NCI-H2081 treated with DMSO at 0.1 percent for 48 hours (cell line): ENCODE data around the gene CTDP1.
"Not testable (repeated sequence)": the region's sequence is repeated elsewhere in the genome, so short reads cannot be mapped to it uniquely, and the experiment has no call there.

Source experiments
- DNase-seq: peaks from one replicate; lab custom pipeline; 2025; lab: John Stamatoyannopoulos, UW

Gene CTDP1

DNA sequence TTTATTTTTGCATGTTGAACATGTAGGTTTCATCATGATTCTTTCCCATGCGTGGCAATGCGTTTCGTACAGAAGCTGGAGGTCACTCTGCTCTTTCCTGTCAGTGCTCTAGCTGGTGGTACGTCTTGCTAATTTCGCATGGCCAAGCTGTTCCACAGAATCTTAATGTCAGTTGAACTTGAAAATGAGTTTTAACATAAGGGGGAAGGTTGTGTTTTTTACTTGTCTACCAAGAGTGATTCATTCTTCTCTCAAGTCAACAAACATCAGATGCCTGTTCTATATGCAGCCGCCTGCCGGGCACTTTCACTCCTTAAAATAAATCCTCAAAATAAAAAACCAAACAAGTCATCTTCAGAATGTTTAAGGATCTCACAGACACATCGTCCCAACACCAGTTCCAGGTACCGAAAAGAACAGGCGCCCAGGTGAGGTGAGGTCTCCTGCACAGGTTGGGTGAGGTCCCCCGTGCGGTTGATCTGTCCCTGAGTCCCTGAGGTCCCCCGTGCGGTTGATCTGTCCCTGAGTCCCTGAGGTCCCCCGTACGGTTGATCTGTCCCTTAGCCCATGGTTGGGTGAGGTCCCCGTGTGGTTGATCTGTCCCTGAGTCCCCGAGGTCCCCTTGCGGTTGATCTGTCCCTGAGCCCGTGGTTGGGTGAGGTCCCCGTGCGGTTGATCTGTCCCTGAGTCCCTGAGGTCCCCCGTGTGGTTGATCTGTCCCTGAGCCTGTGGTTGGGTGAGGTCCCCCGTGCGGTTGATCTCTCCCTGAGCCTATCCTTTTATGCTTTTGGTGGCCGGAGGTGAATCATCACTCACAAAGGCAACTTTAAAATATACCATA is 61.1 kb downstream of the CTDP1 start:
- no peak for DNase-seq

DNA sequence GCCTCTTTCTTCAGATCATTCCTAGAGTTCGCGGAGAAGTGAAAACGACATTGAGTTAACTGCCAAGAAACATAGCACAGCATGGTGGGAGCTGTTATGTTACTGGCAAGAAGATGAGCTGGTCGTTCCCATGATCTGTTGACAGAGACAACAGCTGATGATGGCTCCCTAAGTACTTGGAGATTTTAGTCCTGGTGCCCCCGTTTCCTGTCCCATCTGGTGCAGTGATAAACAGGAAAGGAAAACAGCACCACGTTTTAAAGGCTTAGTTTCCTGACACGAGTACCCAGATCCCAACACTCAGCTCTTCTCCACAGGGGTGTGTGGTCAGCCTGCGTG is 61.7 kb downstream of the CTDP1 start:
- no peak for DNase-seq

DNA sequence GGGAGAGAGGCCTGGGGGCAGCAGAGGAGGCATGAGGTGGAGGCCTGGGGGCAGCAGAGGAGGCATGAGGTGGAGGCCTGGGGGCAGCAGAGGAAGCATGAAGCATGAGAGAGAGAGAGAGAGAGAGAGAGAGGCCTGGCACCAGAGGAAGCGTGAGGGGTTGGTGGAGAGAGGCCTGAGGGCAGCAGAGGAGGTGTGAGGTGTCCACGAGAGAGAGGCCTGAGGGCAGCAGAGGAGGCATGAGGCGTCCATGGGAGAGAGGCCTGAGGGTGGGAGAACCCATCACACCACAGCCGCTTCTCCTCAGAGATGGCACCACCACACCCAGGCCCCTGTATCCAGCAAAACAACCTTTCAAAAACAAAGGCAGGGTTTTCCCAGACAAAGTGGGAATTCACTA is 62.5 kb downstream of the CTDP1 start:
- no peak for DNase-seq

DNA sequence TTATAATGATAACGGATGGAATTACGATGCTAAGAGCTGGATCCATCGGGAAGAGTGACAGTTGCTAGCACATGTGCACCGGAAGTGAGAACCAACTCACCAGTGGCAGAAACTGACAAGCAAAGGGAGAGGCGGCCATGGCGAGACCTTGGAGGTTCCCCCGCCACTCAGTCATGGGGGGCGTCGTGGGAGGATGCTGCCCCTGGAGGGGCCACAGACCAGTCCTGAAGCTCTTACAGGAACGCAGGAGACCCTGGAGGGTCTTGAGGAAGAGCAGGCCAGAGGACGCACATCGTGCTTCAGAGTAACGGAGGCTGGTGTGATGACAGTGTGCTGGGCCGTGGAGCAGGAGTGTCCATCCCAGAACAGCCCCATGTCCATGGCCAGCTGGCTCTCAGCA is 65.0 kb downstream of the CTDP1 start:
- no peak for DNase-seq

DNA sequence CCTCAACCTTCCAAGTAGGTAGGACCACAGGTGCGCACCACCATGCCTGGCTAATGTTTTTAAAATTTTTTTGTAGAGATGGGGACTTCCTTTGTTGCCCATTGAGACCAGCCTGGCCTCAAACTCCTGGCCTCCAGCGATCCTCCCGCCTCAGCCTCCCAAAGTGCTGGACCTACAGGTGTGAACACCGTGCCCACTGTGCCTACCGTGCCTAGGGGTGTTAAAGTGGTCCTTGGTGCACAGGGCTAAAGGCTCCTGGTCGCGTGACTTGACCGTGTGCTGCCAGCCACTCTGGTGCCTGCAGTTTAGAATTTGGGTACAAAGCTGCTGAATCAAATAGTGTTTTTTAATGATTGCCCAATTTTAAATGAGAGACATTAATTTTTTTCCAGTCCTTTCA is 67.1 kb downstream of the CTDP1 start:
- no peak for DNase-seq

DNA sequence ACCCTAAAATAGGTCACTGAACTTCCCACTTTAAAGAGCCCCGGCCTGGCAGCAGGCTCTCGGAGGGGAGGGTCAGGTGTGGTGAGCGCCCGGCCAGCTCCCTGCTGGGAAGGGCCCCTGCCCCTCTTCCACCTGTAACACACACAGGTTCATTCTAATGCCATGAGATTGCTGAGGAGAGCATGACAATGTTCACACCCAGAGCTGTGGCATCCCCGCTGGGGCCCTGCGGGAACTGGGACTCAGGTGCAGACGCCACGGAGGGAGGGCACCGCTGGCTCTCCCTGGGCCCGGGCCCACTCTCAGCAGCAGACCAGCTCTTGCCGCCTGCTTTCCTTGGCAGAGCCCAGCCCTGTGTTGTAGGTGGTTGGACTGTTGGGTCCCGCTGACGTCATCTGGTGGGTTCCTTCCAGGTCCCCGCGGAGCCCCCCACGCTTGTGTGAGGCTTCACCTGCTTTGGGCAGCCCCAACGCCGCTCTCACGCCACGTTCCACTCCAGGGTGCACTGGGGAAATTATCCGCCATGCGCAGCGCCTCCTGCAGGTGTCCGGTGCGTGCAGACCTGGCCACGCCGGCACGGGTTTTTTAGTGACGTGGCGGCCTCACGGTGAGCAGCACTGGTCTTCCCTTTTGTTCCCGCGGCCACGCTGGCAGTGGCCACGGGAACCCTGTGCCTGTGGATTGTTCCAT is 67.7 kb downstream of the CTDP1 start:
- DNase-seq = no peak

DNA sequence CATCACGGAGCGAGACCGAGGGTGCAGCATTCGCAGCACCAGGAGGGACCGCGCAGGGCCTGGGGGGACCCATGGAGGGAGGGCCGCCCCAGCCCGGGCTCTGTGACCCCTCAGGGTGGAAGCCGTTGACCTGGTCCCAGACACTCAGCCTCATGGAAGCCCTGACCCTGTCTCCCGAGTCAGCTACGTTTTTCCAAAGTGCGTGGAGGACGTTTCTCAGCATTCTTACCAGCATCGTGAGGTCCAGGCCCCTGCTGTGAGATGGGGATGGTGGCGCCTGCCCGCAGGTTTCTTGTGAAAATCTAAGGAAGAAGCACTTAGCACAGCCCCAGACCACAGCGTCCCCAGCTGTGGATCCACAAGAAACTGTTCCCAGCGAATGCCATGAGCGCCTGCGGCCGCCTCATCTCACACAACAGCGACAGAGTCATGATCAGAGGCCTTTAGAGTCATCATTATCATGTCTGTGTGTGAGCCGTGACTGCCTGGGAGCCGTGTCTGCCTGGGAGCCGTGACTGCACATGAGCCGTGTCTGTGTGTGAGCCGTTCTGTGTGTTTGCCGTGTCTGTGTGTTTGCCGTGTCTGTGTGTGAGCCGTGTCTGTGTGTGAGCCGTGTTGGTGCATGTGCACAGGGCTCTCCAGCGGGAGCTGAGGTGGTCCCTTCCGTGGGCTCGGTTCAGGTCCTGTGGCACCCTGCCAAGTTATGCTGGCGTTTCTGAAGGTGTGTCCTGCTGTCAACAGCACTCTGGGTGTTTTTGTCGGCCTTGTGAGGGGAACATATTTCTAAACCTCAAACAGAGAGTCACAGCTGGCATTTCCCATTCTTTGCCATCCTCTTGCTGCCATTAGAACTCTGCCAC is 68.9 kb downstream of the CTDP1 start:
- no peak for DNase-seq

DNA sequence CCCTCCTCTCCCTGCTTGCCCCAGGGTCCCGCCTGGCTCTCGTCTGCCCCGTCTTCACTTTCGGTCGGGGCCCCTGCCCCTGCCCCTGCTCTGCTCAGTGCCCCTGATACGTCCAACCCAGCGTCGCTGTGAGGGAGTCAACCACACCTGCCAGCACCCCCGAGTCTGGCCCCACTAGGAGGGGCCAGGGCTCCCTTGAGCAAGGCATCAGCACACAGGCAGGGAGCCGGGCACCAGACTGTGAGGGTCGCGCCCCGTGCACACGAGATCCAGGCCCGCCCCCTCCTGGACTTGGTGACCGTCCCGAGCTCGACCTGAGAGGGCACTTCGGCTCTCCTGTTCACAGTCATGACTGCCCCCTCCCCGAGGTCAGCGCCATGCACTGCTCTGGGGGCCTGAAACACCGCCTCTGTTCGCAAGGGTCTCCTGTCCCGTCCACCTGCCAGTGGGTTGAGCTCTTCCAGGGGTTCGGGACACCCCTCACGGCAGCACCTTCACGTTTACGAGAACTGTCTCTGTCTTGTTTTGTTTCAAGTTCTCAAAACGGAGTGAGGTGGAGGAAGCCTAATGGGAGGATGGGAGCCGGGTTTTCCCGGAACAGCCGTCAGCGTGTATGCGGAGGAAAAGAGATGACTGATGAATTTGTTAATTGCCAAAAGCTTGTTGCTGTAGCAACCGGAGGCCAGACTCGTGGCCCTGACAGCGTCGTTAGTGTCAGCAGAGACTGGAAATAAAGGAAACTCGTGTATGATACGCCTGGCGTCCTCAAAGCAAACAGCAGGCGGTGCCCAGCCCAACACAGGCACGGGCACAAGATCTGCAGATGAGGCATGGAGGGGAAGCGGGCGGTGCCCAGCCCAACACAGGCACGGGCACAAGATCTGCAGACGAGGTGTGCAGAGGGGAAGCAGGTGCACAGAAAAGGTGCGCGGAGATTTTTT is 69.9 kb downstream of the CTDP1 start:
- no peak for DNase-seq

DNA sequence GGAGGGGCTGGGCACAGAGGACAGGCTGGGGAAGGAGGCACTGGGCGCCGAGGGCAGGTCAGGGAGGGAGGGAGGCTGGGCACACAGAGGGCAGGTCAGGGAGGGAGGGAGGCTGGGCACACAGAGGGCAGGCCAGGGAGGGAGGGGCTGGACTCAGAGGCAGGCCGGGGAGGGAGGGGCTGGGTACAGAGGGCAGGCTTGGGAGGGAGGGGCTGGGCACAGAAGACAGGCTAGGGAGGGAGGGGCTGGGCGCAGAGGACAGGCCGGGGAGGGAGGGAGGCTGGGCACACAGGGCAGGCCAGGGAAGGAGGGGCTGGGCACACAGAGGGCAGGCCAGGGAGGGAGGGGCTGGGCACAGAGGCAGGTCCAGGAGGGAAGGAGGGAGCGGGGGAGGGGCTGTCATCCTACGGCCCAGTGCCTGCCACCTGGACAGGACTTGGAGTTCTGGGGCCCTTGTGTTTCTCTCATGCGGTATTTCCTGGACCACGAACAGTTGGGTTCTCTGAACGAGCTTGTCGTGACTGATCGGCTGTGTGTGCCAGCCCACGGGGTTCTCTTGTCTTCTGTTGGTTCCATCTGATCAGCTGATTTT is 71.5 kb downstream of the CTDP1 start:
- DNase-seq = no peak

DNA sequence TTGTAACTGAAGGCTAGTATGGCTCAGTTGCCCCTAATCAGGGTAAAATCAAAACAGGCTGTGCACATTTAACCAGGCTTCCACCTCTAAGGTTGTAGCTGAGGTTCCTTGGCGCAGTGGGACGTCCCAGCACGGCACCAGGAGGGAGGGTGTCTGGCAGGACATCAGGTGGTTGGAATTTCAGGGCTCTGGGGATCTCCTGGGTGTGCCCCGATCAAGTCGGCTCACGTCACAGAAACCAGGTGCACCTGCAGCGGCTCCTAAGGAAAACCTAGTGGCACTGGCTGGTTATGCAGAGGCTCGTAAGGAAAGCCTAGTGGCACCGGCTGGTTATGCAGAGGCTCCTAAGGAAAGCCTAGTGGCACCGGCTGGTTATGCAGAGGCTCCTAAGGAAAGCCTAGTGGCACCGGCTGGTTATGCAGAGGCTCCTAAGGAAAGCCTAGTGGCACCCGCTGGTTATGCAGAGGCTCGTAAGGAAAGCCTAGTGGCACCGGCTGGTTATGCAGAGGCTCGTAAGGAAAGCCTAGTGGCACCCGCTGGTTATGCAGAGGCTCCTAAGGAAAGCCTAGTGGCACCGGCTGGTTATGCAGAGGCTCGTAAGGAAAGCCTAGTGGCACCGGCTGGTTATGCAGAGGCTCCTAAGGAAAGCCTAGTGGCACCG is 72.4 kb downstream of the CTDP1 start:
- DNase-seq = not testable (repeated sequence)

DNA sequence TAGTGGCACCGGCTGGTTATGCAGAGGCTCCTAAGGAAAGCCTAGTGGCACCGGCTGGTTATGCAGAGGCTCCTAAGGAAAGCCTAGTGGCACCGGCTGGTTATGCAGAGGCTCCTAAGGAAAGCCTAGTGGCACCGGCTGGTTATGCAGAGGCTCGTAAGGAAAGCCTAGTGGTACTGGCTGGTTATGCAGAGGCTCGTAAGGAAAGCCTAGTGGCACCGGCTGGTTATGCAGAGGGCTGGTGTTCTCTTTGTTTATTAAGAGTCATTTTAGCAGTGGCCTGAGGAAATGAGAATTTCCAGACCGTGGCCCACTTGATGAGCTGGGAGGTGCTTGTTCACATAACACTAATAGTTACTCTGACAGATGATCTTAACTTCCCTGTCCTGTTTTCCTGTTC is 73.3 kb downstream of the CTDP1 start:
- not testable (repeated sequence) for DNase-seq

DNA sequence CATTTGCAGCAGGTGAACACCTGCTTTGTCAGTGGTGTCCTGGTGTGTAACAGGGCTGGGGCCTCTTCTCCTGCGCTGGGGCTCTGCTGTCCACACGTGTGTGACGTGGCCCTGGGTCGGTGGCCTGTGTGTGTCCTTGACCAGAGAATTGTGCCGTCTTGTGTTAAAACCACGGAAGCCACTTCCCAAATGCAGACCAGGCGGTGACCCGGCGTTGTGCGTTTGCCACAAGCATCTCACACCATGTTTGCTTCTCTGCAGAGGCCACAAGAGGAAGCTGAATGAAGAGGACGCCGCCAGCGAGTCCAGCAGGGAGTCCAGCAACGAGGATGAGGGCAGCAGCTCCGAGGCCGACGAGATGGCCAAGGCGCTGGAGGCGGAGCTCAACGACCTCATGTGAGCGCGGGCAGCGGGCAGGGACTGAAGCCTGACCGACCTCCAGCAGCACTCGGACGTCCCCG is 73.8 kb downstream of the CTDP1 start:
- no peak for DNase-seq

DNA sequence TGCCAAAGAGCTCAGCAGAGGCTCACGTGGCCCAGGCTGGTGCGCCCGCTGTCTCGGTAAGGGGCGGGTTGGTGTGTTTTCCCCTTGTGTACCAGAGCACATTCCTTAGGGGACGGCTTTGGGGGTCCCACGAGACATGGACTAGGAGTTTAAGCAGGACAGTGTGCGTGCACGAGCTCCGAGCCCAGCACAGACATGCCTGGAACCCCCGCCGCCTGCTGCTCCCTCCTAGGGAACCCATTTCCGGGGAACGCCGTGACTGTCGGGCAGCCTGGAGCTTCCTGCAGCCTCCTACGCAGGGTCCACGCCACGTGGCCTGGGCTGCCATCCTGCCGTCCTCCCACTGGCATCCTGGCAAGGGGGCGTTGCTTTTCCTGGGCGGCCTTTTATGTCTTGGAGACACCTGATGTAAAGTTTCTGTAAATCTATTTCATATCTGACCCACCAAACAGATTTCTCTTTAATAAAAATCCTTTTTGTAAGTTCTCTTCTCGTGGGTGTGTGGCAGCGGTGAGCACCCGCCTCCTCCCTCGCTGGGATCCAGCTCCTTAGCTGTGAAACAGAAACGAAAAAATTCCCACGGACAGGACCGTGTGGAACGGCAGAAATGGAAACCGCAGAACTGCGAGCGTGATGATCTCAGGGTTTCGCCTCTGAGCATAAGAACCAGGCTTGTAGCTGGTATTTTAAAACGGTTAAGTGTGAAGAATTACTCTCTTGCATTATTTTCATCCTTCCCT is 74.6 kb downstream of the CTDP1 start:
- no peak for DNase-seq

DNA sequence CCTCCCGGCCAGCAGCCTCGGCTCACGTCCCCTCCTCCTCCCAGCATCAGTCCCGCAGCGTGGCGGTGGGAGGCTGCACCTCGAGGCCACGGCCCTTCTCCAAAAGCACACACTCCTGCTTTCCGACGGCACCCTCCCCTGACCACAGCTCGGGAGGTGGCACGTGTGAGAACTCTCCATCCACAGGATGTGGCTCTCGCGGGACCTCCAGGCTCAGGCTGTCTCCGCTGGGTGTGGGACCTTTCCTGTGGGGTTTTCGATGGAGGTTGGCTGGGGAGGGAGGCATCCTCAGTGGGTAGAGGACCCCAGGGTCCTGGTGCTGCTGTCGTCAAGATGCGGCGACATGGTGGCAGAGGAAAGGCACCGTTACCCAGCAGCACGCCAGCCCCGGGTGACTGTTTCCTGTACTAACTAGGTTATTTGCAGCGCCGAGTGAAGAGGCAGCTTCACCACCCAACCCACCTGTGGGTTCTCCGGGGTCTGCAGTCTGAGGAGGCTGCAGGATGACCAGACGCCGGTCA is 75.3 kb downstream of the CTDP1 start:
- DNase-seq = no peak

DNA sequence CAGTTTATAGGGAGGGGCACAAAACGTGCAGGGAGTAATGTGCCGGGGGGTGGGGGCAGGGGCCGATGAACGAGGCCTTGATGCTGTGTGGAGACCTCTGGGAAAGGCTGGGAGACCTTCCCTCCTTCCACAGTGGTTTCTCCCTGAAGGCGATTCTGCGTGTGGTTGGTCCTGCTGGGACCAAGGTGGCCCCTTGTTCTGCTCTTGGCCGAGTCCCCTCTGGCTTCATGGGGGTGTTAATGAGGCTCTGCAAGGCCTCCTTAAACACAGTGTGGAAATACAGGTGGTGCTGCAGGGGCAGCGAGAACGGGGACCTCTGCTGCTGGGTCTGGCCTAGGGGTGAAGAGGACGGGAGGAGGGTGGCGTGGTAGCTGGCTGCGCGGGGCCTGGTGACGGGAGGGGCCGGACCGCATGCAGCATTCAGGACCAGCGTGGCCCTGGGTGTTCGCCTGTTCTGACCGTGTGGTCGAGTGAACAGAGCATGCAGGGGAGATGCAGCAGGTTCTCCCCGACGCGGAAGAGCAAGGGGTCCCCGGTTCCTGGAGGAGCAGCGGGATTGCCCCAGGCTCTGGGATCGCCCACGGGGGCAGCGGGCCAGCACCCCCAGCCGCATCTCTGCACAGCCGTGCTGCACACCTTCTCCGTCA is 76.0 kb downstream of the CTDP1 start:
- no peak for DNase-seq

DNA sequence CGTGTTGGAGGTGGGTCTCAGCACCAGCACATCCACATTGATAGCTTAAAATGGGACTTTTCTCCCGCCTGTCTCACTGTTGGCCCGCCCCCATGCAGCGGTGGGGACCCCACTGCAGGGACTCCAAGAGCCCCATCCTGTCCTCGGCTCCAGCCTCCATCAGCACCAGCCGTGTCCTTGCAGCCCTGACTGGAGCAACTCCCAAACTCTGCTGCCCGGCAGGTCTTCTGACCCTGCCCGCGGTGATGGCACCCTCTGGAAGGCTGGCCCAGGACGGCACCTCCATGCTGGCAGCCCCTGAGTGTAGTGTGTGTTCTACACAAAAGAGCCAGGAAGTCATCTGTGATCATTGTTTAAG is 76.5 kb downstream of the CTDP1 start:
- DNase-seq = no peak

DNA sequence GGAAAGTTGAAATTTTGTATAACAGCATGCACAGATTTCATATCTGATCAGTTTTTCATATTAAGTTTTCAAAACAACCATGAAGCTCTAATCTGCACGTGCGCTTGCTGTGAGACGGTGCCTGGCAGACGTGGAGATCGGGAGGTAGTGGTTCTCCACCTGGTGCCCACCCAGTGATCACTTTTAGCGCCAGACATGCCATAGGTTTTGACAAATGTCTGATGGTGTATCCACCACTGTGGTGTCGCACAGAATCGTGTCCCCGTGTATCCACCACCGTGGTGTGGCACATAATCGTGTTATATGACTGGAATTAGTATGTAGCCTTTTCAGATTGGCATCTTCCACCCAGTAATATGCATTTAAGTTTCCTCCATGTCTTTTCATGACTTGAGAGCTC is 77.2 kb downstream of the CTDP1 start:
- DNase-seq = no peak

DNA sequence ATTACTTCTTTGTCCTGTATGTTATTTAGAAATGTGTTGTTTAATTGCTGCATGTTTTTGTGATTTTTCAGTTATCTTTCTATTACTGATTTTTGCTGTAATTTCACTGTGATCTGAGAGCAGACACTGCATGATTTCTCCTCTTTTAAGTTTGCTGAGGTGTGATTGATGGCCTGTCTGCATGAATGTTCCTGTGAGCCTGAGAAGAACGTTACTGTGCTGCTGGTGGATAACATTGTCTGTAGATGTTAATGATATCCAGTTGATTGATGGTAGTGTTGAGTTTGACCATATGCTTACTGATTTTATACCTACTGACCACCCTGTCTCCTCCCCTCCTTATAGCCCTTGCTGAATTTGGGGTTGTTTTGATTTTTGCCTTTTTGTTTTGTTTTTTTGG is 80.7 kb downstream of the CTDP1 start:
- no peak for DNase-seq

DNA sequence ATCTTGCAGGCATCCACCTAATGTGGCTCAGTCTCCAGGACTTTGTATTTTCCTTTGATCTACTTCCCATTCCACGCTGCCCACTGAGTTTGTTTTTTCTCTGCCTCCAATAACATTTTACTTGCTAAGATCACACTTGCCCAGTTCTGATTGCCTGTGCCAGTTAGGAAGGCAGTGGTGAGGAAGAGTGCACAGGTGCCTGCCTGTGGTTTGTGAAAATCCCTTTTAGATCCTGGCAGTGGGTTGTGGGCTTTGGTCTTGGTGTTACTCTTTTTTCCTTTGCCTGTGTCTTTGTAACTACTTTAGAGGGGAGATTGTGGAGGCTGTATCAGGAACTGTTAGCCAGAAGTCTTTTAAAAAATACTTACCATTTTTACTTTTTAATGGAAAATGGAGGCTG is 81.3 kb downstream of the CTDP1 start:
- no peak for DNase-seq
